HCT116 (cell line): ENCODE data around the gene PAX5. TPM values are rescaled to one million over a fixed set of nuclear protein-coding genes. Genes with fewer than 3 reads are reported as not detected.
"Not testable (repeated sequence)": the region's sequence is repeated elsewhere in the genome, so short reads cannot be mapped to it uniquely, and the experiment has no call there.

ENCODE experiments used
- ATAC-seq: fragments of 200-7000 bp; cut with Tn5 transposase; 2 replicates; pipeline ENCODE4 v1.9.1; 2020; ENCODE audit warnings: mild to moderate bottlenecking, moderate library complexity
- BruUV-seq: library from RNA; stranded (reverse); fragments of 400-500 nt; replicated peaks from 2 replicates; lab custom pipeline; 2021; lab: Mats Ljungman, UMichigan
- CTCF ChIA-PET: fragments of 300-600 bp; sonication (Branson Sonifier 250); formaldehyde crosslinking; loops from one replicate; lab custom pipeline; 2021; ENCODE audit warnings: antibody characterized with exemption; lab: Charles Lee
- POLR2A ChIA-PET: fragments of 300-600, 350-600 bp; sonication (Branson Sonifier 250); formaldehyde crosslinking; loops from one replicate; lab custom pipeline; 2021; ENCODE audit warnings: antibody characterized with exemption; lab: Charles Lee
- RAD21 ChIA-PET, 2 experiments: fragments of 300-600 bp; sonication (Branson Sonifier 250); formaldehyde crosslinking; loops; one replicate each; lab custom pipeline; 2023; ENCODE audit warnings: low total read pairs in 2 of 2; ENCODE audit not compliant: uncharacterized antibody in 2 of 2, unreplicated experiment in 2 of 2, low non-redundant PET in 1 of 2; lab: Charles Lee
- DNase-seq: peaks from one replicate; pipeline ENCODE4 v3.0.0-alpha.2; 2010; ENCODE audit warnings: low read depth, low spot score
- H2AFZ ChIP-seq: fragments of 200-600 bp; shearing (Covaris generic), sonication (generic); 2 replicates; pipeline ENCODE4 v1.6.1; 2017; ENCODE audit warnings: low read depth, mixed run types, mixed read lengths, antibody characterized with exemption, low read length; ENCODE audit not compliant: poor library complexity, severe bottlenecking
- H3K27ac ChIP-seq: 2 replicates; pipeline ENCODE4 v1.5.1; 2012; ENCODE audit warnings: low read depth, low read length
- H3K27me3 ChIP-seq: fragments of 200-600 bp; sonication (generic); 2 replicates; pipeline ENCODE4 v1.6.1; 2016; ENCODE audit warnings: mixed run types, low read length, mixed read lengths; ENCODE audit not compliant: insufficient read depth
- H3K36me3 ChIP-seq, 2 experiments: fragments of 200-500 bp in 1 of 2; fragments of 200-600 bp in 1 of 2; sonication (Bioruptor generic) in 1 of 2; sonication (generic) in 1 of 2; 2 replicates each; pipeline versions ENCODE4 v1.5.1 to v1.6.1; 2014 to 2016; ENCODE audit warnings: low read length in 2 of 2, inconsistent platforms in 1 of 2, mixed read lengths in 1 of 2, mixed run types in 1 of 2; ENCODE audit not compliant: insufficient read depth in 2 of 2, control insufficient read depth in 1 of 2
- H3K4me1 ChIP-seq, 2 experiments: fragments of 200-600 bp in 1 of 2; sonication (generic) in 1 of 2; 2 replicates each; pipeline versions ENCODE4 v1.5.1 to v1.6.1; 2012 to 2017; ENCODE audit warnings: low read length in 2 of 2, inconsistent platforms in 1 of 2, mild to moderate bottlenecking in 1 of 2, mixed read lengths in 1 of 2, mixed run types in 1 of 2, moderate library complexity in 1 of 2; ENCODE audit not compliant: insufficient read depth in 2 of 2, control insufficient read depth in 1 of 2
- H3K4me2 ChIP-seq: fragments of 200-600 bp; sonication (generic); 2 replicates; pipeline ENCODE4 v1.6.1; 2017; ENCODE audit warnings: mixed run types, low read length, mixed read lengths
- H3K4me3 ChIP-seq, 2 experiments: fragments of 200-600 bp in 1 of 2; sonication (generic) in 1 of 2; replicated peaks in 1 of 2; 2 replicates each; pipeline ENCODE4 v1.5.1; 2011 to 2016; ENCODE audit warnings: low read length in 2 of 2, control low read depth in 1 of 2, low read depth in 1 of 2, mild to moderate bottlenecking in 1 of 2, mixed read lengths in 1 of 2, mixed run types in 1 of 2
- H3K79me2 ChIP-seq: fragments of 200-600 bp; sonication (generic); 2 replicates; pipeline ENCODE4 v1.6.1; 2017; ENCODE audit warnings: mild to moderate bottlenecking, mixed run types, low read length, moderate library complexity, mixed read lengths; ENCODE audit not compliant: insufficient read depth
- H3K9ac ChIP-seq: fragments of 200-600 bp; sonication (generic); 2 replicates; pipeline ENCODE4 v1.6.1; 2016; ENCODE audit warnings: low read length, mixed read lengths
- H3K9me2 ChIP-seq: fragments of 200-600 bp; sonication (generic), shearing (Covaris generic); 2 replicates; pipeline ENCODE4 v1.6.1; 2017; ENCODE audit warnings: mixed run types, mild to moderate bottlenecking, moderate library complexity; ENCODE audit not compliant: insufficient read depth
- H3K9me3 ChIP-seq, 2 experiments: fragments of 200-500 bp in 1 of 2; fragments of 200-600 bp in 1 of 2; sonication (Bioruptor generic) in 1 of 2; sonication (generic) in 1 of 2; 2 replicates each; pipeline ENCODE4 v1.6.1; 2014 to 2017; ENCODE audit warnings: low read length in 2 of 2, mixed read lengths in 2 of 2, inconsistent platforms in 1 of 2, low read depth in 1 of 2, mild to moderate bottlenecking in 1 of 2, mixed run types in 1 of 2, moderate library complexity in 1 of 2; ENCODE audit not compliant: control insufficient read depth in 1 of 2, insufficient read depth in 1 of 2
- H4K20me1 ChIP-seq: fragments of 200-600 bp; sonication (generic), shearing (Covaris generic); 2 replicates; pipeline ENCODE4 v1.6.1; 2017; ENCODE audit warnings: mixed run types, mild to moderate bottlenecking, moderate library complexity; ENCODE audit not compliant: insufficient read depth
- CBX3 ChIP-seq: IDR thresholded peaks from 2 replicates; pipeline ENCODE4 v1.6.1; 2012; ENCODE audit warnings: low read depth
- EGR1 ChIP-seq: IDR thresholded peaks from 2 replicates; pipeline ENCODE4 v1.6.1; 2012; ENCODE audit warnings: low read depth
- EZH2 ChIP-seq: fragments of 200-600 bp; sonication (generic); IDR thresholded peaks from 2 replicates; pipeline ENCODE4 v1.6.1; 2017; ENCODE audit warnings: antibody characterized with exemption, mixed run types
- EZH2phosphoT487 ChIP-seq: fragments of 200-600 bp; IDR thresholded peaks from 2 replicates; pipeline ENCODE4 v1.6.1; 2018; ENCODE audit warnings: antibody characterized with exemption, borderline replicate concordance
- FOSL1 ChIP-seq: IDR thresholded peaks from 2 replicates; pipeline ENCODE4 v1.6.1; 2012; ENCODE audit warnings: low read depth
- JUND ChIP-seq: IDR thresholded peaks from 2 replicates; pipeline ENCODE4 v1.6.1; 2012
- MAX ChIP-seq: IDR thresholded peaks from 2 replicates; pipeline ENCODE4 v1.6.1; 2012
- POLR2A ChIP-seq: IDR thresholded peaks from 2 replicates; pipeline ENCODE4 v1.7.0; 2011; ENCODE audit warnings: borderline replicate concordance; ENCODE audit not compliant: insufficient read depth, insufficient read length; ENCODE audit errors: extremely low read depth
- RAD21 ChIP-seq: IDR thresholded peaks from 2 replicates; pipeline ENCODE4 v1.6.1; 2012; ENCODE audit warnings: low read depth, mild to moderate bottlenecking
- SP1 ChIP-seq: IDR thresholded peaks from 2 replicates; pipeline ENCODE4 v1.6.1; 2012; ENCODE audit warnings: low read depth
- TCF7L2 ChIP-seq: IDR thresholded peaks from 2 replicates; pipeline ENCODE4 v1.7.0; 2011; ENCODE audit warnings: borderline replicate concordance, inconsistent platforms; ENCODE audit not compliant: insufficient read depth, insufficient read length; ENCODE audit errors: extremely low read depth
- ZFX ChIP-seq: fragments of 450-650 bp; IDR thresholded peaks from 2 replicates; pipeline ENCODE4 v1.6.1; 2017
- ZNF274 ChIP-seq: fragments of 200-500 bp; sonication (Bioruptor generic); IDR thresholded peaks from 2 replicates; pipeline ENCODE4 v1.6.1; 2014; ENCODE audit warnings: mild to moderate bottlenecking, low read depth, low read length, inconsistent platforms
- intact Hi-C: fragments of 100-400 bp; cut with micrococcal nuclease; formaldehyde crosslinking; loops from 2 replicates; pipeline ENCODE4 v1.10.0; 2022
- total RNA-seq: library from RNA; stranded (reverse); gene quantifications from one replicate; pipeline ENCODE4 v1.2.1, GENCODE V29; 2021; ENCODE audit not compliant: unreplicated experiment
- TF ChIP-seq, protein P1 (sequence below), 3 experiments: fragments of 200-600 bp in 1 of 3; sonication (generic) in 1 of 3; IDR thresholded peaks in 2 of 3; conservative IDR thresholded peaks in 1 of 3; 2 replicates each; pipeline ENCODE4 v1.5.1; 2012 to 2017; ENCODE audit warnings: low read depth in 2 of 3, low read length in 2 of 3, antibody characterized with exemption in 1 of 3, borderline replicate concordance in 1 of 3, control low read depth in 1 of 3, mild to moderate bottlenecking in 1 of 3, mixed read lengths in 1 of 3, mixed run types in 1 of 3, moderate library complexity in 1 of 3; ENCODE audit not compliant: insufficient read depth in 1 of 3
- TF ChIP-seq, protein P2 (sequence below): IDR thresholded peaks from 2 replicates; pipeline ENCODE4 v1.6.1; 2012; ENCODE audit warnings: low read depth

Gene PAX5
- total RNA-seq, 1 experiment from 2014 or later, result 0.17 TPM

DNA sequence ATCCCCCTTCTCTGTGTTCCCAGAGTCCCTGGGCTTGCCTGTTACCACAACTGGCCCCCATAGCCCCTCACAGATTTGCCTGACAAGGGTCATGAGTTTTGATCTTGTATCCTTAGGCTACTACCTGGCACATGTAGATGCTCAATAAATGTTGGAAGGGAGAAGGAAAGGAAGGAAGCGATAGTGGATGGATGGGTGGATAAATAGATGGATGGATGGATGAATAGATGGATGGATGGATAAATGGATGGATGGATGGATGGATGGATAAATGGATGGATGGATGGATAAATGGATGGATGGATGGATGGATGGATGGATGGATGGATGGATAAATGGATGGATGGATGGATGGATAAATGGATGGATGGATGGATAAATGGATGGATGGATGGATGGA lies 164.5 kb downstream of the PAX5 start:
- H3K9ac ChIP-seq, ATAC-seq, H3K27ac ChIP-seq, H3K9me3 ChIP-seq, DNase-seq, H3K9me2 ChIP-seq, H4K20me1 ChIP-seq, H2AFZ ChIP-seq, BruUV-seq, H3K4me3 ChIP-seq, H3K4me2 ChIP-seq, RAD21 ChIA-PET, POLR2A ChIA-PET, H3K79me2 ChIP-seq, H3K36me3 ChIP-seq, H3K4me1 ChIP-seq: not testable (repeated sequence)
- CTCF ChIA-PET, result interaction anchor here (1.4 kb wide), 1 partner anchor 459 kb away, joined by 3 read pairs; no protein-coding TSS in a partner anchor
- intact Hi-C loops, result loop anchor here (10.0 kb wide), 2 partner anchors 455 to 525 kb away; no protein-coding TSS in a partner anchor
- peaks cover 12% of the 10 kb centered on the region for H3K27me3 ChIP-seq

GRCh38 chr9:36868586-36869282 lies 165.3 kb downstream of the PAX5 start:
- no peaks in the 10 kb centered on the region for H3K9me2 ChIP-seq
- POLR2A ChIA-PET, result no interaction called here
- no peaks in the 10 kb centered on the region for H3K4me1 ChIP-seq
- no peaks in the 10 kb centered on the region for H4K20me1 ChIP-seq
- DNase-seq (no peak), ATAC-seq (no peak)
- no peak overlapping the region for H3K9ac ChIP-seq
- H3K4me3 ChIP-seq, result no peak overlapping the region
- H3K27ac ChIP-seq, result no peak overlapping the region
- RAD21 ChIA-PET, result no interaction called here
- H3K36me3 ChIP-seq, result no peaks in the 10 kb centered on the region
- H2AFZ ChIP-seq, result no peak overlapping the region
- no TSS peak for BruUV-seq
- H3K9me3 ChIP-seq, result no peaks in the 10 kb centered on the region
- intact Hi-C loops, result no loop called here
- peaks cover 12% of the 10 kb centered on the region for H3K27me3 ChIP-seq
- H3K4me2 ChIP-seq, result no peak overlapping the region
- no peaks in the 10 kb centered on the region for H3K79me2 ChIP-seq
- CTCF ChIA-PET, result interaction anchor here (0.7 to 1.3 kb wide), 2 partner anchors 13 to 122 kb away, joined by 3 to 4 read pairs; no protein-coding TSS in a partner anchor
- TF ChIP-seq EZH2phosphoT487 (no peak), EGR1 (no peak), ZFX (no peak), SP1 (no peak), POLR2A (no peak), JUND (no peak), TCF7L2 (no peak), FOSL1 (no peak), ZNF274 (no peak), EZH2 (no peak), CBX3 (no peak), RAD21 (no peak), MAX (no peak)
- TF ChIP-seq, protein P1, sequence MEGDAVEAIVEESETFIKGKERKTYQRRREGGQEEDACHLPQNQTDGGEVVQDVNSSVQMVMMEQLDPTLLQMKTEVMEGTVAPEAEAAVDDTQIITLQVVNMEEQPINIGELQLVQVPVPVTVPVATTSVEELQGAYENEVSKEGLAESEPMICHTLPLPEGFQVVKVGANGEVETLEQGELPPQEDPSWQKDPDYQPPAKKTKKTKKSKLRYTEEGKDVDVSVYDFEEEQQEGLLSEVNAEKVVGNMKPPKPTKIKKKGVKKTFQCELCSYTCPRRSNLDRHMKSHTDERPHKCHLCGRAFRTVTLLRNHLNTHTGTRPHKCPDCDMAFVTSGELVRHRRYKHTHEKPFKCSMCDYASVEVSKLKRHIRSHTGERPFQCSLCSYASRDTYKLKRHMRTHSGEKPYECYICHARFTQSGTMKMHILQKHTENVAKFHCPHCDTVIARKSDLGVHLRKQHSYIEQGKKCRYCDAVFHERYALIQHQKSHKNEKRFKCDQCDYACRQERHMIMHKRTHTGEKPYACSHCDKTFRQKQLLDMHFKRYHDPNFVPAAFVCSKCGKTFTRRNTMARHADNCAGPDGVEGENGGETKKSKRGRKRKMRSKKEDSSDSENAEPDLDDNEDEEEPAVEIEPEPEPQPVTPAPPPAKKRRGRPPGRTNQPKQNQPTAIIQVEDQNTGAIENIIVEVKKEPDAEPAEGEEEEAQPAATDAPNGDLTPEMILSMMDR (IDR thresholded peaks at IDR 0.05 in 2 of 3, conservative IDR thresholded peaks at IDR 0.05 in 1 of 3; ENCODE audit: borderline replicate concordance in 1 of 3, insufficient read depth in 1 of 3, low read depth in 2 of 3, low read length in 2 of 3), result no peak
- TF ChIP-seq, protein P2, sequence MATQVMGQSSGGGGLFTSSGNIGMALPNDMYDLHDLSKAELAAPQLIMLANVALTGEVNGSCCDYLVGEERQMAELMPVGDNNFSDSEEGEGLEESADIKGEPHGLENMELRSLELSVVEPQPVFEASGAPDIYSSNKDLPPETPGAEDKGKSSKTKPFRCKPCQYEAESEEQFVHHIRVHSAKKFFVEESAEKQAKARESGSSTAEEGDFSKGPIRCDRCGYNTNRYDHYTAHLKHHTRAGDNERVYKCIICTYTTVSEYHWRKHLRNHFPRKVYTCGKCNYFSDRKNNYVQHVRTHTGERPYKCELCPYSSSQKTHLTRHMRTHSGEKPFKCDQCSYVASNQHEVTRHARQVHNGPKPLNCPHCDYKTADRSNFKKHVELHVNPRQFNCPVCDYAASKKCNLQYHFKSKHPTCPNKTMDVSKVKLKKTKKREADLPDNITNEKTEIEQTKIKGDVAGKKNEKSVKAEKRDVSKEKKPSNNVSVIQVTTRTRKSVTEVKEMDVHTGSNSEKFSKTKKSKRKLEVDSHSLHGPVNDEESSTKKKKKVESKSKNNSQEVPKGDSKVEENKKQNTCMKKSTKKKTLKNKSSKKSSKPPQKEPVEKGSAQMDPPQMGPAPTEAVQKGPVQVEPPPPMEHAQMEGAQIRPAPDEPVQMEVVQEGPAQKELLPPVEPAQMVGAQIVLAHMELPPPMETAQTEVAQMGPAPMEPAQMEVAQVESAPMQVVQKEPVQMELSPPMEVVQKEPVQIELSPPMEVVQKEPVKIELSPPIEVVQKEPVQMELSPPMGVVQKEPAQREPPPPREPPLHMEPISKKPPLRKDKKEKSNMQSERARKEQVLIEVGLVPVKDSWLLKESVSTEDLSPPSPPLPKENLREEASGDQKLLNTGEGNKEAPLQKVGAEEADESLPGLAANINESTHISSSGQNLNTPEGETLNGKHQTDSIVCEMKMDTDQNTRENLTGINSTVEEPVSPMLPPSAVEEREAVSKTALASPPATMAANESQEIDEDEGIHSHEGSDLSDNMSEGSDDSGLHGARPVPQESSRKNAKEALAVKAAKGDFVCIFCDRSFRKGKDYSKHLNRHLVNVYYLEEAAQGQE, result no peak
